Peyer's patch (tissue), 4 donors: ENCODE results near the gene RIMBP2. TPM values are rescaled to one million over a fixed set of nuclear protein-coding genes. Genes with fewer than 3 reads are reported as not detected.

Experiments used
- DNase-seq, 3 donors: peaks; one replicate each; pipeline ENCODE4 v3.0.0-alpha.2; 2017 to 2019
- H3K27ac ChIP-seq, 4 donors: fragments of 200-600 bp; sonication (generic); one replicate each; pipeline ENCODE4 v1.5.1; 2016 to 2019
- H3K27me3 ChIP-seq, 2 donors: fragments of 200-600 bp; sonication (generic); one replicate each; pipeline ENCODE4 v1.5.1; 2019
- H3K36me3 ChIP-seq, 3 donors: fragments of 200-600 bp; sonication (generic); one replicate each; pipeline ENCODE4 v1.5.1; 2016 to 2019
- H3K4me1 ChIP-seq, 4 donors: fragments of 200-600 bp; sonication (generic); one replicate each; pipeline ENCODE4 v1.5.1; 2016 to 2019
- H3K4me3 ChIP-seq, 4 donors: fragments of 200-600 bp; sonication (generic); 1 replicate in 3 of 4; 2 replicates in 1 of 4; pipeline ENCODE4 v1.5.1; 2016 to 2019; ENCODE audit warnings: mild to moderate bottlenecking in 1 of 4
- H3K9me3 ChIP-seq, 4 donors: fragments of 200-600 bp; sonication (generic); one replicate each; pipeline ENCODE4 v1.5.1; 2016 to 2019; ENCODE audit warnings: mild to moderate bottlenecking in 1 of 4
- CTCF ChIP-seq, 6 experiments: fragments of 450-650 bp in 4 of 6; fragments of 200-600 bp in 2 of 6; sonication (generic) in 1 of 6; IDR thresholded peaks; one replicate each; pipeline ENCODE4 v1.5.1; 2017 to 2019; ENCODE audit warnings: antibody characterized with exemption in 6 of 6, mild to moderate bottlenecking in 3 of 6, moderate library complexity in 1 of 6
- POLR2A ChIP-seq, 2 donors: fragments of 450-650 bp; IDR thresholded peaks; one replicate each; pipeline ENCODE4 v1.5.1; 2017; ENCODE audit warnings: antibody characterized with exemption in 2 of 2, mild to moderate bottlenecking in 2 of 2, moderate library complexity in 2 of 2
- total RNA-seq, 4 donors: library from RNA; depleted of rRNA; stranded (reverse); fragments of >200 nt; gene quantifications; one replicate each; pipeline ENCODE4 v1.1.0, GENCODE V29; 2016

The RIMBP2 gene
- total RNA-seq, 4 donors from 2014 or later = 8.8 to 19.8 (median 16.0) TPM

DNA sequence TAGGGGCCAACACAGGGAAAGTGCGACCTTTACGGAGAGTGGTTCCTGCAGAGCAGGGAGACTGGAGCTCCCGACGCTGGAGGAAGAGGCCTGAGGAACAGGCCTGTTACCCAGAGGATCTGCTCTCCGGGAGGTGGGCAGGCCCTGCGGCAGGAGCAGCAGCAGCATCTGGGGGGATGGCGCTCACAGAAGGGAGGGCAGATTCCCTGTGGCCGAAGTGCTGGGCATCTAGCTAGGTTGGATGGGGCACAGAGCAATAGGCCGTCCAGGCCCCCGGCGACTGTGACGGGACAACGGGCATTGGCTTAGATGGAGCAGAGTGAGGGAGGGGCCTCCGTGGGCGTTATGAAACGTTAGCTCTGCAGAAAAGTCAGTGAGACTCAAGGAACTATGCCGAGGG, 242.8 kb downstream of the RIMBP2 start:
- Histone ChIP-seq H3K27ac (no peak overlapping the region), H3K4me3 (no peak overlapping the region), H3K9me3 (peaks cover 0 to under 1% (median 0%) of the 10 kb centered on the region in 4 donors), H3K27me3 (no peaks in the 10 kb centered on the region), H3K4me1 (no peaks in the 10 kb centered on the region), H3K36me3 (no peaks in the 10 kb centered on the region)
- TF ChIP-seq CTCF (IDR thresholded peaks at IDR 0.05) (no peak), POLR2A (IDR thresholded peaks at IDR 0.05) (no peak)
- DNase-seq = no peak

DNA sequence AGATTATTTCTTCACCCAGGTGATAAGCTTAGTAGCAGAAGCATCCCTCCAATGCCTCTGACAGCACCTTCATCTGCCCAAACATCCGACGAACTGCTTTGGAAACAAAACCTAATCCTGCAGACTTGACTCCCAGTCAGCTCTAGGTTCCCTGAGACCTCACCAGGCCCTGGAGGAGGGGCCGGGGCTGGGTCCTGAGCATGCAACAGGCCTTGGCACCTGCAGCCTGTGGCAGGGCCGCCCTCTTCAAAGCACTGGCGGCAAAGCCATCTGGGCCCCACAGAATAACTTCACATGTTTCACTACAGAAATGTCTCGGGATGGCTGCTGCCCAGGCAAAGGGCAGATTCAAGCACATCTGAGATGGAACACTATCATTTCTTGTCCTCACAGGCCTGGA, 245.1 kb downstream of the RIMBP2 start:
- Histone ChIP-seq H3K36me3 (no peaks in the 10 kb centered on the region), H3K4me3 (no peak overlapping the region), H3K27me3 (no peaks in the 10 kb centered on the region), H3K9me3 (peaks cover 0 to 4% (median 0%) of the 10 kb centered on the region in 4 donors), H3K4me1 (no peaks in the 10 kb centered on the region), H3K27ac (no peak overlapping the region)
- DNase-seq = no peak
- TF ChIP-seq CTCF (IDR thresholded peaks at IDR 0.05) = no peak

- TF ChIP-seq POLR2A (IDR thresholded peaks at IDR 0.05) (no peak), CTCF (IDR thresholded peaks at IDR 0.05) (no peak)
- Histone ChIP-seq H3K4me1 (no peaks in the 10 kb centered on the region), H3K27me3 (no peaks in the 10 kb centered on the region), H3K27ac (no peak overlapping the region), H3K4me3 (no peak overlapping the region), H3K36me3 (no peaks in the 10 kb centered on the region), H3K9me3 (peaks cover 0 to 4% (median 0%) of the 10 kb centered on the region in 4 donors)
- no peak for DNase-seq
These were observed 246.5 kb downstream of the RIMBP2 start for GRCh38 chr12:130469552-130469951.

- no peak for TF ChIP-seq POLR2A (IDR thresholded peaks at IDR 0.05)
- TF ChIP-seq CTCF (IDR thresholded peaks at IDR 0.05) = no peak
- no peaks in the 10 kb centered on the region for H3K36me3 ChIP-seq
- H3K27ac ChIP-seq = no peak overlapping the region
- no peaks in the 10 kb centered on the region for H3K27me3 ChIP-seq
- H3K9me3 ChIP-seq = peaks cover 0 to 4% (median 0%) of the 10 kb centered on the region in 4 donors
- no peaks in the 10 kb centered on the region for H3K4me1 ChIP-seq
- DNase-seq = no peak
- H3K4me3 ChIP-seq = no peak overlapping the region
These were observed 247.3 kb downstream of the RIMBP2 start for GRCh38 chr12:130468700-130469245.

- TF ChIP-seq POLR2A (IDR thresholded peaks at IDR 0.05) = no peak
- no peak for TF ChIP-seq CTCF (IDR thresholded peaks at IDR 0.05)
- DNase-seq = no peak
- no peak overlapping the region for H3K4me3 ChIP-seq
These were observed 247.9 kb downstream of the RIMBP2 start for GRCh38 chr12:130468186-130468585.

GRCh38 chr12:130465626-130466025, 250.5 kb downstream of the RIMBP2 start:
- Histone ChIP-seq H3K27me3 (no peaks in the 10 kb centered on the region), H3K36me3 (no peaks in the 10 kb centered on the region), H3K27ac (no peak overlapping the region), H3K4me1 (no peaks in the 10 kb centered on the region), H3K4me3 (no peak overlapping the region), H3K9me3 (peaks cover 0 to 4% (median 0%) of the 10 kb centered on the region in 4 donors)
- no peak for DNase-seq
- TF ChIP-seq CTCF (IDR thresholded peaks at IDR 0.05) = no peak
- TF ChIP-seq POLR2A (IDR thresholded peaks at IDR 0.05) = no peak

More at GRCh38 chr12:130468186-130468585, 247.9 kb downstream of the RIMBP2 start:
- H3K9me3 ChIP-seq = peaks cover 0 to 4% (median 0%) of the 10 kb centered on the region in 4 donors
- H3K4me1 ChIP-seq = no peaks in the 10 kb centered on the region
- no peaks in the 10 kb centered on the region for H3K27me3 ChIP-seq
- H3K36me3 ChIP-seq = no peaks in the 10 kb centered on the region
- no peak overlapping the region for H3K27ac ChIP-seq
